CD4-positive, alpha-beta T cell treated with Interleukin-15 for 4 hours (primary cell): Measurements from ENCODE around the gene IP6K3.
A peak's percentile ranks its signal among the peaks of the same experiment; 100 is the strongest.

Experiments used
- DNase-seq: peaks from one replicate; pipeline ENCODE4 v3.0.0-alpha.2; 2020; ENCODE audit warnings: low spot score

IP6K3 gene

GRCh38 chr6:33689148-33689494 is 57.6 kb downstream of the IP6K3 start:
- no peak for DNase-seq

DNA sequence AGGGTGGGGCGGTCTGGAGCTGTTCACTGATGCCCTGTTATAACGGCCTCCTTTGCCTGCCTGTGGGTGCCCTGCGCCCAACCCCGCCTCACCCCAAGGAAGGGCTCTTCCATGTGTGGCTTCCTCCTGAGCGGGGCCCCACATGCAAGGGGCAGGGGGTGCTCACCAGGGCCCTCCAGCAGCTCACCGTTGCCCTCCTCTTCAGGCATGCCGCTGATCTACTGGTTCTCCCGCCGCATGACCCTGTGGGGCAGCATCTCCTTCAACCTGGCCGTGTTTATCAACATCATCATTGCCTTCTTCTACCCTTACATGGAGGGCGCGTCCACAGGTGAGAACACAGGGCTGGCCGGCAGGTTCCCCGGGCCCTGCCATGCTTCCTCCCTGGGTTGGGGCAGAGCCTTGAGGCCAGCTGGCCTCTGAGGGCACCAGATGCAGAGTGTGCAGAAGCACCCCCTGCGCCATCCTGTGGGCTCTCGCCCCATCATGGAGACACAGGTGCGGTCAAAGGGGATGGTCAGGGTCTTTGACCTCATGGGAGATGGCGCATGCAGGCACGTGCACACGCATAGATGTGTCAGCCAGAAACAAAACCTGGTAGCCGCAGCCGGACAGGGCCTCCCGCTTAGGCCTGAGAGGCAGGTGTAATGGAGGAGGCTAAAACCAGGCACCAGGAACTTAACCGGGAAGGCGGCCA is 58.1 kb downstream of the IP6K3 start:
- no peak for DNase-seq

DNA sequence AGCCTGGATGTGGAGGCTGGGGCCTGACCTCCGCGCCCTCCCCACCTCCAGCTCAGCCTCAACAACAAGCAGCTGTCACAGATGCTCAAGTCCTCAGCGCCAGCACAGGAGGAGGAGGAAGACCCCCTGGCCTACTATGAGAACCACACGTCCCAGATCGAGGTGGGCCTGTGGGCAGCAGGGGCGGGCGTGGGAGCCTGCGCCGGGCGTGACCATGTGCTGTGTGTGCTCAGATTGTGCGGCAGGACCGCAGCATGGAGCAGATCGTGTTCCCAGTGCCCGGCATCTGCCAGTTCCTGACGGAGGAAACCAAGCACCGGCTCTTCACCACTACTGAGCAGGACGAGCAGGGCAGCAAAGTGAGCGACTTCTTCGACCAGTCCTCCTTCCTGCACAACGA is 58.7 kb downstream of the IP6K3 start:
- no peak for DNase-seq

GRCh38 chr6:33686981-33687975 is 59.4 kb downstream of the IP6K3 start:
- DNase-seq = no peak

GRCh38 chr6:33686225-33686924 is 60.3 kb downstream of the IP6K3 start:
- no peak for DNase-seq

DNA sequence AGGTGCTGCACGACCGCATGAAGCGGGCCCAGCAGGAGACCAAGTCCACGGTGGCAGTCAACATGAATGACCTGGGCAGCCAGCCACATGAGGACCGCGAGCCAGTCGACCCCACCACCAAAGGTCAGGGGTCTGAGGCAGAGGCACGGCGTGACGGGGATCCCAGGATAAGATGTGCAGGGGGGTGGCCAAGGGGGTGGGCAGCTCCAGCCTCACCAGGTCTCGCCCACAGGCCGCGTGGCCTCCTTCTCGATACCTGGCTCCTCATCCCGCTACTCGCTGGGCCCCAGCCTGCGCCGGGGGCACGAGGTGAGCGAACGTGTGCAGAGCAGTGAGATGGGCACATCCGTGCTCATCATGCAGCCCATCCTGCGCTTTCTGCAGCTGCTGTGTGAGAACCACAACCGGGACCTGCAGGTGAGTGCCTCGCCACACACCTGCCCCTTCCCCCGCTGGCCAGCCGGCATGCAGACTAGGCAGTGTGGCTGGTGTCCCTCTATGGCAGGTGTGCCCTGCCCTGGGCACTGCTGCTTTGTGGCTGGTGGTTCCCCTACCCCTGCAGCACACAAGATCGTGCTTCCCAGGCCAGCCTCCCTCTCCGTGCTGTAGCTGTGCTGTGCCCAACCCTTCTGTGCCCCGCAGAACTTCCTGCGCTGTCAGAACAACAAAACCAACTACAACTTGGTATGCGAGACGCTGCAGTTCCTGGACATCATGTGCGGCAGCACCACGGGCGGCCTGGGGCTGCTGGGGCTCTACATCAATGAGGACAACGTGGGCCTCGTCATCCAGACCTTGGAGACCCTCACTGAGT is 61.1 kb downstream of the IP6K3 start:
- no peak for DNase-seq

DNA sequence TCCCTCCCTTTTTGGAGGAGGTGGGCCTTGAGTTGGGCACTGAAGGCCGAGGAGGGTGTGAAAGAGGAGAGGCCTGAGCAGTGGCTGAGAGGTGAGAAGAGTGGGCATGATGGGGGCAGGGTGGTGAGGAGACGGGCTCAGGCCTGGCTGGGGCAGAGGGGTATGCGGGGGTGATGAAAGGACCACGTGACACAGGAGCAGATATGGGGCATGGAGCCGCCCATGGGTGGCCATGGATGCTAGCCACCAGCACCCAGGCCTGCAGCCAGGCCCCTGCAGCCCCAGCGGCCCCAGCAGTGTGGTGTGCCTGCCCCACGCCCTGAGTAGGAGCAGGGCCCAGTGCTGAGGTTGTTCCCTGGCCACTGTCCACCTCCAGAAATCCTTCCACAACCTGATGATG is 61.7 kb downstream of the IP6K3 start:
- DNase-seq = no peak

DNA sequence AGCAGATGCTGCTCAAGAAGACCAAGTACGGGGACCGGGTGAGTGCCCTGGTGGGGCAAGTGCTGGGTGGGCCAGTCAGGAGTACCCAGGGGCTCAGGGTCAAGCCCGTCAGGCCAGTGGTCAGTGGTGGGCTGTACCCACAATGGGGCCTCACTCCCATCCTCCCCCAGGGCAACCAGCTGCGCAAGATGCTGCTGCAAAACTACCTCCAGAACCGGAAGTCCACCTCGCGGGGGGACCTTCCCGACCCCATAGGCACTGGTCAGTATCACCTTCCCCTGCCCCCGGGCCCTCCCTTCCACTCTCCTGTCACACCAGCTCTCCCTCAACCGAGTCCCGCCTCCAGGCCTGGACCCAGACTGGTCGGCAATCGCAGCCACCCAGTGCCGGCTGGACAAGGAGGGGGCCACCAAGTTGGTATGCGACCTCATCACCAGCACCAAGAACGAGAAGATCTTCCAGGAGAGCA is 62.2 kb downstream of the IP6K3 start:
- DNase-seq = no peak

DNA sequence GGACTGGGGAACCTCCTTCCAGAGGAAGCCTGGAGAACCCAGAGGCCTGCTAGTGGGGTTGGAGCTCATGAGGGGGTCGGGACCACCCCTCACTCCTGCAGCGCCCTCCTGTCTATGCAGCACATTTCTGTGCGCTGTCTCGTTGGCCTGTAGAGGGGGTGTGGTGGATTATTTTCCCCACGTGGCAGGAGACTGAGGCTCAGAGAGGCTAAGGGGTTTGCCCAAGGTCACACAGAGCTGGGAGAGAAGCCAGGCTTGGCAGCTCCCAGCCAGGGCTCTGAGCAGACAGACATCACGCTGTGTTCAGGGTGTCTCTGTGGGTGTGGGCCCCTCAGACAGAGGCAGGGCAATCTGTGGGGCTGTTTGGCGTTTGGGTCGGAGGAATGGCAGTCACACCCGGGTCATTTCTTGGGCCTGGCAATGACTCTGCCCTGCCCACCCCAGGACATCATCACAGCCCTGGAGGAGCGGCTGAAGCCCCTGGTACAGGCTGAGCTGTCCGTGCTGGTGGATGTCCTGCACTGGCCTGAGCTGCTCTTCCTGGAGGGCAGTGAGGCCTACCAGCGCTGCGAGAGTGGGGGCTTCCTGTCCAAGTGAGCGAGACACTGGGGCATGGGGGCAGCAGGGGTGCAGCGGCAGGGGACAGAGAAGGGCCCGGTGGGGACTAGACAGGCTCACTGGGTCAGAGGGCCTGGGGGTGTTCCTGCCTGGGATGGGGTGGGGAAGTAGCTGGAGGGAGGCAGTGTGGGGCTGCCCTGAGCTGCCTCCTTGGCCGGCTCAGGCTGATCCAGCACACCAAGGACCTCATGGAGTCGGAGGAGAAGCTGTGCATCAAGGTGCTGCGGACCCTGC is 62.9 kb downstream of the IP6K3 start:
- no peak for DNase-seq

GRCh38 chr6:33683051-33683571 is 63.6 kb downstream of the IP6K3 start:
- peak; percentile 41 for DNase-seq

- no peak for DNase-seq
These were observed 64.4 kb downstream of the IP6K3 start for GRCh38 chr6:33682341-33682740.

DNA sequence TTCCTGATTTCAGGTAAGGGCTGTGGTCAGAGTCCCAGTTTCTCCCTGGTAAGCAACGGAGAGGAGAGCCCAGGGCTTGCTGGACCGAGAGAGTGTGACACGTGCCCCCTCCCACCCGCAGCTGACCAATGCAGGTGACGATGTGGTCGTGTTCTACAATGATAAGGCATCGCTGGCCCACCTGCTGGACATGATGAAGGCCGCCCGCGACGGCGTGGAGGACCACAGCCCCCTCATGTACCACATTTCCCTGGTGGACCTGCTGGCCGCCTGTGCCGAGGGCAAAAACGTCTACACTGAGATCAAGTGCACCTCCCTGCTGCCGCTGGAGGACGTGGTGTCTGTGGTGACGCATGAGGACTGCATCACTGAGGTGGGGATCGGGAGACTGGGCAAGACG is 66.9 kb downstream of the IP6K3 start:
- no peak for DNase-seq

DNA sequence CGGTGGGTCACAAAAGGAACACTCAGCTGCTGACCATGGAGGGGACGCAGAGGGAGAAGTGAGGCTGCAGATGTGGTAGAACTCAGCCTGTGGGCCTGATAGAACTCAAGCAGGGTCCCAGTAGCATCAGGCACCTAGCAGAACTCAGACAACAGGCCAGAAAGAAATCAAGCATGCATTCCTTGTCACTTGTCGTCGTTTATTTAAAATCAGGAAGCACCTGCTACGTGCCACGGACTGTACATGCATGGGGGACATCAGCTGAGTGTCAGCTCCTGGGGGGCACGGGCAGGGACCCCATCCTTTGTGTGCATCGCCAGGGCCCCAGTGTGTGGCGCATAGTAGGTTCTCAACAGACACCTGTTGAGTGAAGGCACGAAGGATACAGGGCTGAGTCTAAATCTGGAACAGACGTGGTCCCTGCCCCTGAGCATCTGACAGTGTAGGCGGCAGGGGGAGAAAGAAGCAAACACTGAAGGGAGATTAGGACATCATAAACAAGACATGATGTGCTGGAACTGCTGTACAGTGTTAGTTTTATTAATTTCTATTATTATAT is 67.7 kb downstream of the IP6K3 start:
- no peak for DNase-seq

- DNase-seq = no peak
These were observed 68.3 kb downstream of the IP6K3 start for GRCh38 chr6:33678233-33678931.

DNA sequence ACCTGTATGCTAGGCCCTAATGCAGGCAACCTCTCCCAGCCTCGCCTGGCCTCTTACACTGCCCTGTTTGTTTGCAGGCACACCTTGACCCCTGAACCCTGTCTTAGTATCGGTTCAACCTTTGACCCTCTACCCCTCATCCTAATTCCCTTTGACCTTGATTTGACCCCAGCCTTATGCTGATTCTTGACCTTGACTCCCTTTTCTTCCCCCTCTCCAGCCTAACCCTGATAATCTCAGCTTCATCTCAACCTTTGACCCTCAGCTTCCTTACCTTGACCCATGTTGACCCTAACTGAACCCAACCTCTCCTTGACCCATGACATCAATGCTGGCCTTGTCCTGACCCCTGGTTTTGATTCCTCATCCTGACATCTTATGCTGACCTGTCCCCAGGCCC is 69.0 kb downstream of the IP6K3 start:
- no peak for DNase-seq

DNA sequence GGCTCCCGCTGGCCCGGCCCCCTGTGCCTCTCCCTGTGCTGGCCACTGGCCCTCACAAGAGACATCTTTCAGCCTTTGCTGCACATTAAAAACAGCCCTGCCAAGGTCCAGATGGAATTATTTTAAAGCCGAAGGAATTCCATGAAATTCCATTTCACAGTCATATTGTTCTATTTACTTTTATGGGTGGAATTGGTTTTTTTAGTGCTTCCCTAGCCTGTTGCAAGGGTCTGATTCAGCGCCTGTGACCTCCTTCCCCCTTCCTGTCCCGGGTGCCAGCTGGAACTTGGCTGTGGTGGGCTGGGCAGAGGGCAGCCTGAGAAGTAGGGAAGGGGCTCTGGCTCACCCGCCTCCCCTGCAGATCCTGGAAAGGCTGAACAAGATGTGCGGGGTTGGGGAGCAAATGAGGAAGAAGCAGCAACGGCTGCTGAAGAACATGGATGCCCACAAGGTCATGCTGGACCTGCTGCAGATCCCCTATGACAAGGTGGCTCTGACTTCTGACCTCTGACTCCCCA is 69.5 kb downstream of the IP6K3 start:
- DNase-seq = no peak

DNA sequence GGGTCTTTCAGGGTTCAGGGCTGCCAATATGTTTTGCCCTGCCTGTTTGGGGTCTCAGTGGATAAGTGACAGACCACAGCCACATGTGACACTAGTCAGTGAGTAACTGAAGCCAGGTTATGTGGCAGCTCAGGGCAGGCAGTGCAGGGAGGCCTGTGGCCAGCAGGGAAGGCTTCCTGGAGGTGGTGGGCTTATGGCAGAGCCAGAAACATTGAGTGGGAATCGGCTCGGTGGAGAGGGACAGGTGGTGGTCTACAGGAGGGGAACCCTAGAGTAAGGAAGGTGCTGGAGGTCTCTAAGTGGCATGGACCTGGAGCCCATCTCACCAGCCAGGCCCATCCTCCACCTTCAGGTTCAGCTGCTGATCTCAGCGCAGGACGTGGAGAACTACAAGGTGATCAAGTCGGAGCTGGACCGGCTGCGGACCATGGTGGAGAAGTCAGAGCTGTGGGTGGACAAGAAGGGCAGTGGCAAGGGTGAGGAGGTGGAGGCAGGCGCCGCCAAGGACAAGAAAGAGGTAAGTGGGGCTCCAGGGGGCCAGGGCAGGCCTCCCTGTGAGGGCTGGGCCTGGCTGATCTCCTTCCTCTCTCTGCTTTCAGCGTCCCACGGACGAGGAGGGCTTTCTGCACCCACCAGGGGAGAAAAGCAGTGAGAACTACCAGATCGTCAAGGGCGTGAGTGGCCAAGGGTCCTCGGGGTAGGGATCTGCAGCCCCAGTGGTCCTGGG is 70.1 kb downstream of the IP6K3 start:
- DNase-seq = no peak

GRCh38 chr6:33675968-33676367 is 70.7 kb downstream of the IP6K3 start:
- DNase-seq = no peak

- no peak for DNase-seq
These were observed 72.9 kb downstream of the IP6K3 start for GRCh38 chr6:33673851-33674250.
